Spleen (tissue), 11 donors: Measurements from ENCODE around the gene SYCE1. TPM values are rescaled to one million over a fixed set of nuclear protein-coding genes. Genes with fewer than 3 reads are reported as not detected.
A peak's percentile ranks its signal among the peaks of the same experiment; 100 is the strongest.

Source experiments
- DNase-seq: peaks from one replicate; pipeline ENCODE4 v3.0.0-alpha.2; 2020
- H3K27ac ChIP-seq, 8 donors: fragments of 200-600 bp; sonication (generic) in 7 of 8; 1 replicate in 4 of 8; 2 replicates in 4 of 8; pipeline versions ENCODE4 v1.5.0 to v1.8.0; 2016 to 2021; ENCODE audit warnings: inconsistent platforms in 4 of 8, mild to moderate bottlenecking in 4 of 8, moderate library complexity in 1 of 8
- H3K27me3 ChIP-seq, 7 donors: fragments of 200-600 bp; sonication (generic) in 6 of 7; replicated peaks in 1 of 7; 1 replicate in 4 of 7; 2 replicates in 3 of 7; pipeline versions ENCODE4 v1.5.0 to v1.8.0; 2016 to 2021; ENCODE audit warnings: inconsistent platforms in 3 of 7, mild to moderate bottlenecking in 1 of 7
- H3K36me3 ChIP-seq, 6 donors: fragments of 200-600 bp; sonication (generic) in 5 of 6; 1 replicate in 4 of 6; 2 replicates in 2 of 6; pipeline versions ENCODE4 v1.5.0 to v1.8.0; 2016 to 2021; ENCODE audit warnings: inconsistent platforms in 2 of 6
- H3K4me1 ChIP-seq, 6 donors: fragments of 200-600 bp; sonication (generic) in 5 of 6; 1 replicate in 3 of 6; 2 replicates in 3 of 6; pipeline versions ENCODE4 v1.5.0 to v1.8.0; 2016 to 2021; ENCODE audit warnings: inconsistent platforms in 3 of 6
- H3K4me3 ChIP-seq, 8 donors: fragments of 200-600 bp; sonication (generic) in 7 of 8; 1 replicate in 4 of 8; 2 replicates in 4 of 8; pipeline versions ENCODE4 v1.5.0 to v1.8.0; 2016 to 2021; ENCODE audit warnings: inconsistent platforms in 4 of 8, mild to moderate bottlenecking in 4 of 8, moderate library complexity in 2 of 8
- H3K9me3 ChIP-seq, 8 donors: fragments of 200-600 bp; sonication (generic) in 7 of 8; 1 replicate in 4 of 8; 2 replicates in 4 of 8; pipeline versions ENCODE4 v1.5.0 to v1.8.0; 2016 to 2021; ENCODE audit warnings: inconsistent platforms in 4 of 8
- POLR2A ChIP-seq, 3 donors: fragments of 450-650 bp; IDR thresholded peaks; one replicate each; pipeline ENCODE4 v1.5.1; 2017; ENCODE audit warnings: antibody characterized with exemption in 3 of 3, mild to moderate bottlenecking in 1 of 3
- POLR2AphosphoS5 ChIP-seq, 3 donors: sonication (generic); formaldehyde crosslinking; IDR thresholded peaks; one replicate each; pipeline ENCODE4 v1.5.1; 2017; ENCODE audit warnings: antibody characterized with exemption in 3 of 3
- WGBS, 5 donors: extraction: QIAGEN DNeasy Blood & Tissue Kit in 3 of 5; methylation state at CpG; one replicate each; pipeline versions ENCODE4 v1.1.5 to v1.1.7; 2013 to 2018; 5-methylcytosine and 5-hydroxymethylcytosine counted together
- intact Hi-C: fragments of 100-400 bp; cut with DNase I; formaldehyde crosslinking; loops from one replicate; pipeline ENCODE4 v1.15.0; 2023; ENCODE audit warnings: low total_unique reads
- polyA plus RNA-seq, 3 donors: library from polyadenylated mRNA; stranded (reverse); fragments of 200-250 nt; gene quantifications; one replicate each; pipeline ENCODE4 v1.2.1, GENCODE V29; 2013
- total RNA-seq, 7 donors: library from RNA; depleted of rRNA in 3 of 7; stranded (reverse); fragments of >200 nt in 3 of 7; fragmentation: NEBNext Ultra II Directional in 4 of 7; extraction: Animal tissue kit (Norgen Biotek cat#: 25700) in 4 of 7; gene quantifications; one replicate each; pipeline versions ENCODE4 v1.1.0 to v1.2.1, GENCODE V29; 2016 to 2021
- TF ChIP-seq, protein P1 (sequence below), 11 experiments: fragments of 200-600 bp in 7 of 11; fragments of 450-650 bp in 4 of 11; sonication (generic) in 4 of 11; IDR thresholded peaks in 8 of 11; conservative IDR thresholded peaks in 3 of 11; 1 replicate in 7 of 11; 2 replicates in 4 of 11; pipeline versions ENCODE4 v1.4.0 to v1.8.0; 2016 to 2021; ENCODE audit warnings: antibody characterized with exemption in 11 of 11, inconsistent platforms in 4 of 11, mild to moderate bottlenecking in 1 of 11
- donor health status: healthy with polysubstance abuse.
- donor health status: DM: no; HTN: no; CAD: no; lungs with moderate emphysema.
- donor health status: DM: no; HTN: no; CAD: no.
- donor health status: Bipolar disorder and iron deficiency.
- donor health status: healthy.
- donor health status: DM: no; HTN: no; CAD: no.
- donor health status: DM: yes; HTN: yes; CAD: no.

The SYCE1 gene
- total and polyA plus RNA-seq, 10 donors: 0.24 to 3.5 (median 1.4) TPM; not detected in 4

DNA sequence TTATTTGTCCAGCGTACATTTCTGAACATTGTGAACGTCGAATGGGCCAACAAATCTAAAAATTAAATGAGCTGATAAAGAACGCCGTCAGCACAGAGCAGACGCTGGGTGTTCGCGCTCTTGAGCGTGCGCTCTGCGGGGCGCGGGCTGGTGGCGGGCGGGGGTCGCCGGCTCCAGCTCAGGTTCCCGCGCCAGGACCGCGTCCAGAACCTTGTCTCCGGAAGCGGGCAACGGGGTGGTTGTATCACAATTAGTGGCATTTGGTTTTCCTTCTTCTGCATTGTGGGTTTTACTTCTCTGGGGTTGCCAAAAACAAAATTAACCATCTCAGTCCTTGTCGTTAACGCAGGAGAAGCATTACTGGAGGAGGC is 35.8 kb downstream of the SYCE1 start:
- Histone ChIP-seq H3K27me3 (peaks cover 10 to 65% (median 42%) of the 10 kb centered on the region in 7 donors), H3K4me3 (peak overlapping the region in 3 of 8 donors; percentile 18 to 49 (median 19)), H3K36me3 (no peaks in the 10 kb centered on the region), H3K9me3 (peaks cover 0 to 8% (median 1%) of the 10 kb centered on the region in 8 donors), H3K27ac (no peak overlapping the region), H3K4me1 (peaks cover 15 to 32% (median 24%) of the 10 kb centered on the region in 6 donors)
- 7 to 37% (median 16%) methylated on average over 26 of the region's 26 CpGs for WGBS, 5 donors
- no peak for TF ChIP-seq POLR2A (IDR thresholded peaks at IDR 0.05)
- TF ChIP-seq POLR2AphosphoS5 (IDR thresholded peaks at IDR 0.05): no peak
- TF ChIP-seq, protein P1, sequence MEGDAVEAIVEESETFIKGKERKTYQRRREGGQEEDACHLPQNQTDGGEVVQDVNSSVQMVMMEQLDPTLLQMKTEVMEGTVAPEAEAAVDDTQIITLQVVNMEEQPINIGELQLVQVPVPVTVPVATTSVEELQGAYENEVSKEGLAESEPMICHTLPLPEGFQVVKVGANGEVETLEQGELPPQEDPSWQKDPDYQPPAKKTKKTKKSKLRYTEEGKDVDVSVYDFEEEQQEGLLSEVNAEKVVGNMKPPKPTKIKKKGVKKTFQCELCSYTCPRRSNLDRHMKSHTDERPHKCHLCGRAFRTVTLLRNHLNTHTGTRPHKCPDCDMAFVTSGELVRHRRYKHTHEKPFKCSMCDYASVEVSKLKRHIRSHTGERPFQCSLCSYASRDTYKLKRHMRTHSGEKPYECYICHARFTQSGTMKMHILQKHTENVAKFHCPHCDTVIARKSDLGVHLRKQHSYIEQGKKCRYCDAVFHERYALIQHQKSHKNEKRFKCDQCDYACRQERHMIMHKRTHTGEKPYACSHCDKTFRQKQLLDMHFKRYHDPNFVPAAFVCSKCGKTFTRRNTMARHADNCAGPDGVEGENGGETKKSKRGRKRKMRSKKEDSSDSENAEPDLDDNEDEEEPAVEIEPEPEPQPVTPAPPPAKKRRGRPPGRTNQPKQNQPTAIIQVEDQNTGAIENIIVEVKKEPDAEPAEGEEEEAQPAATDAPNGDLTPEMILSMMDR (IDR thresholded peaks at IDR 0.05 in 8 of 11, conservative IDR thresholded peaks at IDR 0.05 in 3 of 11): no peak
- intact Hi-C loops: loop anchor here (10.0 kb wide), 1 partner anchor 195 kb away; the partner anchor contains the start of gene CALY
- DNase-seq: no peak

DNA sequence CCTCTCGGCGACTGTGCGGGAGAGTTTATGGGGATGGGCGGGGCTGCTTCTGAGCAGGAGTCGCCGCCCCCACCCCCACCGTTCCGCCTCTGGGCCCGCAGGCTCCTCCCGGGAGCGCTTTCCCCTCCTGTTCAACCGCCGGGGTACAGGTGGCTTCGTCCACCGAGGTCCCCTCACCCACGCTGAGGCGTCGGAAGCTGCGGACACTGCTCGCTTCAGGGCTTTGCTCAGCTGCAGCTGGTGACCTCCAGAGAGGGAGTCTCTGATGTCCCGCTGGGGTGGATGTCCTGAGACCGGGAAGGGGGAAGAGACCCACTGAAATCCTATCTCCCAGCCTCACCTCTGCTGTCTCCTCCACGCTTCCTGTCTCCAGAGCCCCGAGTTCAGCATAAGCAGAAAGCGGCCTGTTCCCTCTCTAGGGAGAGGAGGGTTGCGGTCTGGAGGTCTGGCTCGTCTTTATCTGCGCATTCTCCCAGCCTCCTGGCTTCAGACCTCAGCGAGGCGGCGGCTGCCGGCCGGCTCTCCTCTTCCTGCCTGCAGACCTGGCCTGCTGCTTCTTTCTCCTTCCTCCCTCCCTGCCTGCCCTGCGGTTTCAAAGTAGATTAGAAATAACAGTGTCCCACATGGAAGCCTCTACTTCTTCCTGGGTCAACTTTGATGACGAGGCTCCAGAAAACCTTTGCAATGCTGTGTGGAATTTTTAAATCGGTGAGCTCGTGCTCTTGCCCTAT is 36.4 kb downstream of the SYCE1 start:
- Histone ChIP-seq H3K4me1 (peaks cover 15 to 32% (median 24%) of the 10 kb centered on the region in 6 donors), H3K27ac (no peak overlapping the region), H3K36me3 (no peaks in the 10 kb centered on the region), H3K27me3 (peaks cover 10 to 65% (median 42%) of the 10 kb centered on the region in 7 donors), H3K9me3 (peaks cover 0 to 13% (median 7%) of the 10 kb centered on the region in 8 donors), H3K4me3 (peak overlapping the region in 7 of 8 donors; percentile 1 to 49 (median 14))
- WGBS, 5 donors: 3 to 39% (median 7%) methylated on average over 25 to 37 of the region's 37 CpGs
- TF ChIP-seq, protein P1 (IDR thresholded peaks at IDR 0.05 in 8 of 11, conservative IDR thresholded peaks at IDR 0.05 in 3 of 11): no peak
- TF ChIP-seq POLR2A (IDR thresholded peaks at IDR 0.05) (no peak), POLR2AphosphoS5 (IDR thresholded peaks at IDR 0.05) (no peak)
- DNase-seq: no peak
- intact Hi-C loops: loop anchor here (10.0 kb wide), 1 partner anchor 194 kb away; the partner anchor contains the start of gene CALY

DNA sequence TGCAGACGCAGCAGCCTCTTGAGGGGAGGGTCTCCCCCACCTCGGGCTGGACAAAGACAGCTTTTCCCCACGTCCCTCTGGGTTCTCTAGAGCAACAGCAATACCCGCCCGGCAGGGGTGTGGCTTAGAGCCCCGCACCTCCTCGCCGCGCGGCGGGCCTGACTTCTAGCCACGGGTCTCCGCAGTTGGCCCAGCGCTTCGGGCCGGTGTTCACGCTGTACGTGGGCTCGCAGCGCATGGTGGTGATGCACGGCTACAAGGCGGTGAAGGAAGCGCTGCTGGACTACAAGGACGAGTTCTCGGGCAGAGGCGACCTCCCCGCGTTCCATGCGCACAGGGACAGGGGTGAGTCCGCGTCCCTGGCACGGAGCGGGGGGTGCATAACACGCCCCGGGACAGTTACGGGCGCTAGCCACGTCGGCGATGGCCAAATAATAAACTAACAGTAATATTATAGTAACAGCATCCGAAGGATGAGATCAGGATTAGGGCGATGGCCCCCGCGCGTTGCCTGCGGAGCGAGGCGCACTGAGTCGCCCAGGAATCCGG is 37.0 kb downstream of the SYCE1 start:
- WGBS, 5 donors: 4 to 52% (median 20%) methylated on average over 34 to 50 of the region's 50 CpGs
- intact Hi-C loops: loop anchor here (10.0 kb wide), 1 partner anchor 194 kb away; the partner anchor contains the start of gene CALY
- Histone ChIP-seq H3K4me3 (peak overlapping the region; percentile 1 to 49 (median 14)), H3K36me3 (no peaks in the 10 kb centered on the region), H3K27ac (no peak overlapping the region), H3K27me3 (peaks cover 10 to 65% (median 42%) of the 10 kb centered on the region in 7 donors), H3K4me1 (peaks cover 15 to 32% (median 24%) of the 10 kb centered on the region in 6 donors), H3K9me3 (peaks cover under 1 to 20% (median 13%) of the 10 kb centered on the region in 8 donors)
- TF ChIP-seq POLR2A (IDR thresholded peaks at IDR 0.05): no peak
- TF ChIP-seq, protein P1 (IDR thresholded peaks at IDR 0.05 in 8 of 11, conservative IDR thresholded peaks at IDR 0.05 in 3 of 11): peak in 1 of 11 experiments; percentile 2
- no peak for DNase-seq
